Measurements from ENCODE around the gene B9D2. TPM values are rescaled to one million over a fixed set of nuclear protein-coding genes. Genes with fewer than 3 reads are reported as not detected.

The B9D2 gene
- total and polyA plus RNA-seq, 2 experiments from 2014 or later: 2.7 to 7.4 TPM

GRCh38 chr19:41373993-41374392 lies 10.0 kb upstream of the B9D2 start:
- Mint-ChIP-seq H3K27me3 (ENCODE audit: insufficient read depth, low read depth, poor library complexity) (peaks cover 21% of the 10 kb centered on the region), H3K9me3 (no peaks in the 10 kb centered on the region), H3K4me1 (peaks cover 10% of the 10 kb centered on the region), H3K36me3 (ENCODE audit: low read depth) (no peaks in the 10 kb centered on the region), H3K27ac (no peak overlapping the region; the same call in 1 of the 2 replicates), H3K4me3 (no peak overlapping the region)
- Histone ChIP-seq H3K36me3 (ENCODE audit: insufficient read depth) (no peaks in the 10 kb centered on the region), H4K20me1 (replicated peaks; ENCODE audit: insufficient read depth) (no peaks in the 10 kb centered on the region), H3K27ac (ENCODE audit: low read depth) (peak overlapping the region; percentile 39; the same call in 1 of the 2 replicates), H3K79me2 (replicated peaks; ENCODE audit: insufficient read depth) (no peaks in the 10 kb centered on the region), H3K4me1 (ENCODE audit: insufficient read depth) (peaks cover 5% of the 10 kb centered on the region; the same call in 1 of the 2 replicates), H2AFZ (no peak overlapping the region), H3K4me3 (no peak overlapping the region), H3K4me2 (no peak overlapping the region), H3K27me3 (ENCODE audit: insufficient read depth) (peaks cover 7% of the 10 kb centered on the region; the same call in 1 of the 2 replicates), H3F3A (replicated peaks; ENCODE audit: low read depth) (0 out of 2 replicates have a peak, but pooled peaks cover 5% of the 10 kb centered on the region), H3K9me2 (ENCODE audit: insufficient read depth) (no peaks in the 10 kb centered on the region)
- TF ChIP-seq ZNF462 (CRISPR knock-in tag; IDR thresholded peaks at IDR 0.05): no peak
- TF ChIP-seq NANOG (IDR thresholded peaks at IDR 0.05; ENCODE audit: borderline replicate concordance): no peak
- no peak for TF ChIP-seq REST (IDR thresholded peaks at IDR 0.05; ENCODE audit: unreplicated experiment)
- no peak for TF ChIP-seq ETS1 (IDR thresholded peaks at IDR 0.05)
- no peak for TF ChIP-seq EZH2 (IDR thresholded peaks at IDR 0.05; ENCODE audit: low read depth, unreplicated experiment)
- TF ChIP-seq ZNF331 (CRISPR knock-in tag; IDR thresholded peaks at IDR 0.05; ENCODE audit: low read depth): no peak
- no peak for TF ChIP-seq CTCF (conservative IDR thresholded peaks at IDR 0.05; ENCODE audit: low read depth in 2 of 2)
- TF ChIP-seq STAT1 (IDR thresholded peaks at IDR 0.05; ENCODE audit: unreplicated experiment): no peak
- TF ChIP-seq ZNF114 (CRISPR knock-in tag; IDR thresholded peaks at IDR 0.05): no peak
- TF ChIP-seq POLR2AphosphoS5 (IDR thresholded peaks at IDR 0.05; ENCODE audit: low read depth): no peak
- TF ChIP-seq CREB1 (CRISPR knock-in tag; IDR thresholded peaks at IDR 0.05; ENCODE audit: low read depth): no peak
- no peak for TF ChIP-seq EZH2phosphoT487 (IDR thresholded peaks at IDR 0.05; ENCODE audit: unreplicated experiment)
- no peak for ATAC-seq
- DNase-seq (ENCODE audit: low spot score): no peak
